ENCODE measurements around the gene RPS6KA2.

RPS6KA2 gene

GRCh38 chr6:166615059-166615770, 11.8 kb downstream of the RPS6KA2 start:
- DNase-seq (ENCODE audit: low read depth) = no peak

DNA sequence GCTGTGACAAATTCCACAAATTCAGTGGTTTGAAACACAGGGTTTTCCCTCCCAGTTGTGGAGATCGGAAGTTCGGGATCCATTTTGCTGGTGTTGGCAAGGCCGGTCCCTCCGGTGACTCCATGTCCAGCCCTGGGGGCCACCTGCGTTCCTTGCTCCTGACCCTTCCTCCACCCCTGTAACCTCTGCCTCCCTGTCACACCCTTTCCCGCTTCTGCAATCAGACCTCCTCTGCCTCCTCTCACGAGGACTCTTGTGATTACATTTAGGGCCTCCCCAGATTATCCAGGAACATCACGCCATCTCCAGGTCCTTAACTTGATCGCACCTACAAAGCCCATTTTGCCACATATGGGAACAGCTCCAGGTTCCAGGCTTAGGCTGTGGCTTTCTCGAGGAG, 12.5 kb downstream of the RPS6KA2 start:
- no peak for DNase-seq (ENCODE audit: low read depth)

GRCh38 chr6:166614171-166614583, 12.9 kb downstream of the RPS6KA2 start:
- no peak for DNase-seq (ENCODE audit: low read depth)

DNA sequence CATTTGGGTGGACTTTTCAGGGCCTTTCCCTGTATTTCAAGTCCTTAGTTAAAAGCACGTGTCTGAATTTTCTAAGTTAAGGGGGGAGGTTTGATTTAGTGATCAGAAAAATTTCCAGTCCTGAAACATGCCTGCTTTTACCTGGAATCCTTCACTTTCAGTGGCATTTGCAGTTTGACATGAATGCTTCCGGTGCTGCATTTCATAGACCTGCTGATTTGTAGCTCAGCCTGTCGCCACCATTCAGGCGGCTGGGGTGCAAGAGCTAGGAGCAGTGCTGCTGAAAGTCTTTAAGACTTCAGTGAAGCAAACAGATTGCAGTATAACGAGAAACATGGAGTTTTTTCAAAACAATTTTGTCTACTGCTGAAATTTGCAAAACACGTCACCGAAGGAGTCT, 14.0 kb downstream of the RPS6KA2 start:
- DNase-seq (ENCODE audit: low read depth) = no peak

GRCh38 chr6:166612471-166612881, 14.6 kb downstream of the RPS6KA2 start:
- no peak for DNase-seq (ENCODE audit: low read depth)

- DNase-seq (ENCODE audit: low read depth) = no peak
Measured at GRCh38 chr6:166611631-166612030, 15.4 kb downstream of the RPS6KA2 start.

DNA sequence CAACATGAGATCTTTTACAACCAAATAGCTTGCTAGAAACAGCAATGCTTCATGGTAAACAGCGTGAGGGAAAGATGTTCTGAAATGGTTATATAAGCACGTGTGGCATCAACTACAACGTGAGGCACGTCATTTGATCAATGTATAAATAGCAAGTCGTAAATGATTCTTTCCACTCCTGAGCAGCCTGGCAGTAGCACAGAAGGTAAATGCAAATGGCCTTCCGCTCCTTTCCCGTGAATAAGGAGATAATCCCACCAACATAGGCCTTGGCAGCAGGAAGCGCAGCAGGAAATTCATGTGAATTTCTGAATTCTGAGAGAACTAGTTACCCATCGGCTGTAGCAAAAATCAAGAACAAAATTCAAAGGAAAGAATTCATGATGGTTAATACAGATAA, 17.0 kb downstream of the RPS6KA2 start:
- no peak for DNase-seq (ENCODE audit: low read depth)

DNA sequence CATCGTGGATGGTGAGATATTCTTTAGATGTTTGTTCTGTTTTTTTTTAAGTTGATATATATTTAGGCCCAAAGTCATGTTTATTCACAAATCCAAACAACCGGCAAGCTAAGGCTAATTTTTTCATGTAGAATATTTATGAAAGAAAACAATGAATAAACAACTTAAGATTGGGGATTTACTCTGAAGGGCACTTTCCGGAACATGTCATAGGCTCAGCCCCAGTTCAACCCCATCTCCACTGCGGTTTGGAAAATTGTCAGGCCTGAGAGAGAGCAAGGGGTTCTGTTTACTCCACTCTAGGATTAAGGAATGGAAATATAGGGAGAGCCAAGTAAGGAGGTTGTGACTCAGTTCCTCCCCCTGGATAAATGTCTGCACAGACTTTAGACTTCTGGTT, 18.3 kb downstream of the RPS6KA2 start:
- DNase-seq (ENCODE audit: low read depth) = no peak

GRCh38 chr6:166605752-166606151, 21.3 kb downstream of the RPS6KA2 start:
- DNase-seq (ENCODE audit: low read depth) = no peak

DNA sequence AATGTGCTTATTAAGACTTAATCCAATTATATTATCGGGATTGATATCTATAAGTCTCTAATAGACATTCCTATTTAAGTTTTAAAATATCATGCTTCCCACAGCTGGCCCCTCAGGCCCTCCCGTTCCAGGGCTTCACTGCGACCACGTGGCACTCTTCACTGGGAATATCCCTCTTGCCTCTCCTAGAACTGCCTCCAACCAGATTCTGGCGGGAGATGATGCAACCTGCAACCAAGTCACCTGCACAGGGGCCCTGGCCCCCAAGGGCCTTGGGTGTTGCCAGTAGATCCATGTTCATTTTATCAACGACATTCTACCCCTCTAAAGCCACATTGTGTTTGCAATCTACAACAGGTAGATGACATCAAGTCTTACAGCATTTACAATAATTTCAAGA, 22.1 kb downstream of the RPS6KA2 start:
- DNase-seq (ENCODE audit: low read depth) = no peak

- no peak for DNase-seq (ENCODE audit: low read depth)
Measured at GRCh38 chr6:166604328-166604727, 22.7 kb downstream of the RPS6KA2 start.

DNA sequence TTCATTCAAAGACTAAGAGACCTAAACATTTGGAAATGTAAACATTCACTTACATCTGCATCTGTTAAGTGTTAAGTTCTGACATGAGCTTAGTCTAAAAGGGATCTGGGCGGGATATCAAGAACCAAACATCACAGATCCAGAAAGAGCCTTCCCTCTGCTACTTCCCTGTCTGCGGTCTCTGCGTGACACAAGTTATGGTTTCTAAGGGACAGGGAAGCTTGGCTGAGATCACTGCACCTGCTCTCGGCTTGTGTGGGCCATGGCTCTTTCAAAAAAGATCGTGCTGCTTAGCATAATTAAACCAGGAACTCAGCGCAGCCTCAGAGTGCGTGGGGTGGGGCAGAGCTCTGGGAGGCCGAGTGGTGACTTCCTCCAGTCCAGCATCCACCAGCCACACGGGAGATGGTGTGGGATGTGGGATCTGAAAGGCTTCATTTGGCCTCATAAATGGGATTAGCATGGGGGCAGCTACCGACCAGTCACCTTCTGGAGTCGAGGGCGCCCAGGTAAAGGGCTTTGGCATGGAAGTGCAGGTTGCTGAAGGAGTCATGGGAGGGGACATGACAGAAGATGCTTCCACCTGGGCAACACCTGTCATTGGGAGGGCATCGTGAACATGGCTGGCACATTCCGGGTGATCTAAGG, 23.9 kb downstream of the RPS6KA2 start:
- DNase-seq (ENCODE audit: low read depth) = no peak

DNA sequence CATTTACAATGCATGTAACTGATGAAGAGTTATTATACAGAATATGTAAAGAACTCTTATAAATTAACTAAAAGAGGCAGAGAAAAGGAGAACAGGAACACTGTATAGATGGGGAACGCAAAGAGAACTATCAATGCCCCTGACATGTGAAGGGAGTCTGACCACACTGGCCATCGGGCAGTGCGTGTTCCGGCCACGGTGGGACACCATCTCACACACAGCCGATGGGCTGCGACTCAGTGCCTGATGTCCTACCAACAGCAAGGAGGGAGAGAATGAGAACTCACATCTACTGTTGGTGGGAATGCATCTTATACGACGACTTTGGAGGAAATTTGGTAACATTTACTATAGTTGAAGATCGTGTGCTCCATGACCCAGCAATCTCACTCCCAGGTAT, 25.1 kb downstream of the RPS6KA2 start:
- no peak for DNase-seq (ENCODE audit: low read depth)

DNA sequence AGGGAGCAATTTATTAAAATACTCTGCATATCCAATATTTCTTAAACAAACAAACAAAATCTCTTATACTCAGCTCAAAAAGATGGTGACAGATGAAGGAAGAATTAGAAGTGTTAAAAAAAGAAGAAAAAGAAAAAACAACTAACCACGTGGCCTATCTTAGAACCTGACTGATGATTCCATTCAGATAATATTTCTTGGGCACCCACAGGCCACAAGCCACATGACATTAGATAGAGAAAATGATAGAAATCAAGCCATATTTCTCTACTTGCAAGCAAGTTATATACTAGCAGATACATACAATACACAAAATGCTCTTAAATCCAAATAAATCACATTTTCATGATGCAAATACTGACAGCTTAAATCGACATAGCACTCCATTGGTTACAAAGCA, 26.1 kb downstream of the RPS6KA2 start:
- DNase-seq (ENCODE audit: low read depth) = no peak

DNA sequence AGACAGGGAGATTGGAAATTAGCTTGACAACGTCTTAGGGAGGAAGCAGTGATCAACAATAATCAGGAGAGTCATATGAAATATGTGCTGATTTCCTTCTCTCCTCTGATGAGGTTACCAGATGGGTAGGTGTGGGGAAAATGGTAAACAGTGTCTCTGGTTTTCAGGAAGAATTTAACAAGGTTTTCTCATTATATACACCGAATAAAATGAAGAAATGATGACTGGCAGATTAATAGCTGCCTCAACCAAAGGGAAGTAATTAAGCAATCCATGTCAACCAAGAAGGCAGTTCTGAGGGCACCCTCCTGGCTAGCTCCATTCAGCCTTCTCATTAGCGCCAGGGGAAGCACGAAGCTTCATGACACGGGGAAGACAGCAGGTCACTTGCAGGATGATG, 27.8 kb downstream of the RPS6KA2 start:
- DNase-seq (ENCODE audit: low read depth) = no peak

GRCh38 chr6:166598441-166599138, 28.5 kb downstream of the RPS6KA2 start:
- DNase-seq (ENCODE audit: low read depth) = no peak

DNA sequence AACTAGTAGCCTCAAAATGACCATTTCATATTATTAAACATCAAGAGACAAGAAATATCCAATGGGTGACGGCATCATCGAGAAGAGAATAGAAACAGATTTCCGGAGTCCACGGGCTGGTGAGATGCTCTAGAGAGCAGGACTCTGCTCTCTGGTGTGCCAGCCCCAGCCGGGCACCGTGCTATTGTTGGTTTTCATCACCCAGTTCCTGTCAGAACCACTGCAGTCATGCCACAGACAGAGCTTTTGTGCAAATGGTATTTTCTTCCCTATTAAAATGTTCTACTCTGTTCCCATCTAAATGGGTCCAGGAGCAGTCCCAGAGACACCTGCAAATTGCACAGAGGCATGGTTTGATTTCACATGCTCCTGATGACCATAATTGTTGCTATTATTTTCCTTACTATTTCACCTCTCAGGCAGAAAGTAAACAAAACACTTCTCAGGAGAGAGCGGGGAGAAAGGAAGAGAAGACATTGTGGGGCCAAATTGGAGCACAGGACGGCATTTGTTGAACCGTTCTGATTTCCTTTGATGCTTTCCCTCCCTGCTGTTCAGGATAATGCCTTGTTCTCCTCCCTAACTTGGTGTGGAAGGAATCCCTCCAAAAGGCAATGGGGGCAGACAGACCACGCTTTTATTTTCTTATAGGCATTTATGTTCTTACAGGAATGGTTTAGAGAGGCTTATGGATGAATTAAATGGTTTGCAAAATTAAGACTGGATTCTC, 29.2 kb downstream of the RPS6KA2 start:
- no peak for DNase-seq (ENCODE audit: low read depth)

DNA sequence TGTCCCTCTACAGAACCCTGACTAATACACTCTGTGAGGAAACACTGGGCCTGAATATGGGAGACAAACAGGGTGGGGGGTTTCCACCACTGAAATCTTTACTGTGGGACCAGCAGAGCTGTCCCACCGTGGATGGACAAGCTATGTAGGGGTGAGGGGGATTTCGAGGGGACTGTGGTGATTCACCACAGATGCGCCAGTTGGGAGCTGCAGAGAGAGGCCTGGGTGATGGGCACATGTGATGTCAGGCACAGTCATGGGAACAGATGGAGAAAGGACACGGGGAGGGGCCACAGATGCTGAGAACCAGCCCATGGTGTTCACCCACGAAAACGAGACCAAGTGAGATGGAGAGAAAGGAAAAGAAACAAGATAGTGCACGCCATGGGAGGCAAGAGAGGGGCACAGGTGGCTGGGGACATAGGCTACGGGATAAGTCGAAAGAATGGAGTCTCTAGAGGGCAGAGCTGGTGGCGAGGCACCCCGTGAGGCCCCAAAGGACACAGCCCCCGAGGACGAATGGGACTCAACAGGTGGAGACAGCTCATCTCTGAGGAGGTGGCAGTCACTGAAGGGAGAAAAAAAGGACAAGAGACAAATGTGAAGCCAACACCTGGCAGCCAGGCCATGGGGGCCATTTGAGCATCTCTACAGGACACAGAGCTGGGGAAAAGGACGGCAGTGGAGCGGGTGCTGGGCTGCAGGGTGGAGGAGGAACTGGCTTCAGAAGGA, 30.1 kb downstream of the RPS6KA2 start:
- no peak for DNase-seq (ENCODE audit: low read depth)

DNA sequence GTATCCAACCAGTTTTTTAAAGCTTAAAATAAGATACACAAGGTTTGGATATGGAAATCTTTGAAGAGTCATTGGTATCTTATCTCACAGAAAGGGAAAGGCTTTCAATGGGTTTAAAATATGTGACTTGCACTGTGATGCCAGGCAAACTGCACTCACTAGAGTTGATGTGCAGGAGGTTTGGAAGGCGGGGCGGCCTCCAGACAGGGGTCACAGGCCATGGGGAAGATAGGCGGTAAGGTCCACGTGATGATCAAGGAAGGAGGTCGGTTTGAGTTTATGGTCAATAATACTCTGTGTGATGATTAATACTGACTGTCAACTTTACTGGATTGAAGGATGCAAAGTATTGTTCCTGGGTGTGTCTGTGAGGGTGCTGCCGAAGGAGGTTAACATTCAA, 31.1 kb downstream of the RPS6KA2 start:
- DNase-seq (ENCODE audit: low read depth) = no peak

DNA sequence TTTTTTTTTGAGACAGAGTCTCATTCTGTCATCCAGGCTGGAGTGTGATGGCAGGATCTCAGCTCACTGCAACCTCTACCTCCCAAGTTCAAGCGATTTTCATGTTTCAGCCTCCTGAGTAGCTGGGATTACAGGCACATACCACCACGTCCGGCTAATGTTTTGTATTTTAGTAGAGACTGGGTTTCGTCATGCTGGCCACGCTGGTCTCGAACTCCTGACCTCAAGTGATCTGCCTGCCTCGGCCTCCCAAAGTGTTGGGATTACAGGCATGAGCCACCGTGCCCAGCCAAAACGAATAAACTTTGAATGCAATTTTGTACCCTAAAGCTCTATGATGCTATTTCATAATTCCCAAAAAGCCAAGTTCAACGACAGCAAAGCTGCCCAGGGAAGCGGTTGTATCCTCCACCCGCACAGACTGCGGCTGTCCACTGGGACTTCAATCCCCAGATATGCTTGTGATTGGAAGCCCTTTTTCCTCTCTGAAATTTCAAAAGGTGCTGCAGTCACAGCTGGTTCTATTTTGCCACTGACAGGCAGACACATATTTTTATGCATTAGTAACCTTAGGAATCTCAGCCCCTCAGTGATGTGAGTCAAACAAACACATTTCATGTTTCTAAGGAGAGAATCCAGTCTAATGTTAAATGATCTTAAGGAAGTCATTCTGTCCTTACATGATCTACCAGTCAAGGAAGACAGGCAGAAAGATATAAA, 31.8 kb downstream of the RPS6KA2 start:
- DNase-seq (ENCODE audit: low read depth) = no peak

DNA sequence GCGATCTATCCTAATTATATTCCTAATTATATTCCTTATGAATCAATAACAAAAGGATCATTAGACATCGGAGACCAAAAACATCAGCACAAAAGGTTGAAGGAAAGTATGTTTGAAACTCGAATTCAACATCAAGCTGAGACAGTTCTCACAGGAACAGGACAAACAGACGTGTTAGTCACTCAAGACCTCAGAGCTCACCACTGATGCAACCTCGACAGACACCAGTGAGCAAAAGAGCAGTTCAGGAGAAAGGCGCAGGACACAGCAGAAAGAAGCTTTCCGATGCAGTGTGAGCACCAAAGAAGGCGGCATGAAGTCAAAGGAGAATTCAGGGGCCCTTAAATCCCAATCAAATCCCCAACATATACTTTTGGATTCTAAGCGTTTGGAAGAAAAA, 34.2 kb downstream of the RPS6KA2 start:
- DNase-seq (ENCODE audit: low read depth) = no peak

Data from T-helper 22 cell (primary cell).